Ovary (tissue), 9 donors: ENCODE results near the gene MTURN. TPM values are rescaled to one million over a fixed set of nuclear protein-coding genes. Genes with fewer than 3 reads are reported as not detected.

Experiments used
- DNase-seq, 5 donors: peaks; one replicate each; pipeline ENCODE4 v3.0.0-alpha.2; 2019 to 2020
- H3K27ac ChIP-seq, 2 donors: fragments of 200-600 bp; one replicate each; pipeline versions ENCODE4 v1.5.1 to v1.8.0; 2019 to 2022
- H3K27me3 ChIP-seq: fragments of 200-600 bp; one replicate; pipeline ENCODE4 v1.8.0; 2022
- H3K36me3 ChIP-seq: fragments of 200-600 bp; sonication (generic); one replicate; pipeline ENCODE4 v1.5.1; 2019
- H3K4me1 ChIP-seq: one replicate; pipeline ENCODE4 v1.8.1; 2013; ENCODE audit warnings: mild to moderate bottlenecking, moderate library complexity; ENCODE audit not compliant: insufficient read depth
- H3K4me3 ChIP-seq: fragments of 200-600 bp; sonication (generic); one replicate; pipeline ENCODE4 v1.5.1; 2017
- H3K9me3 ChIP-seq, 2 donors: fragments of 200-600 bp in 1 of 2; sonication (generic) in 1 of 2; one replicate each; pipeline versions ENCODE4 v1.5.1 to v1.8.1; 2013 to 2019; ENCODE audit warnings: mild to moderate bottlenecking in 1 of 2, moderate library complexity in 1 of 2
- EP300 ChIP-seq: sonication (generic); formaldehyde crosslinking; IDR thresholded peaks from one replicate; pipeline ENCODE4 v1.6.1; 2017; ENCODE audit warnings: antibody characterized with exemption
- POLR2A ChIP-seq: fragments of 450-650 bp; IDR thresholded peaks from one replicate; pipeline ENCODE4 v1.6.1; 2017; ENCODE audit warnings: antibody characterized with exemption, mild to moderate bottlenecking, moderate library complexity
- WGBS, 3 donors: extraction: QIAGEN DNeasy Blood & Tissue Kit in 1 of 3; methylation state at CpG; one replicate each; pipeline versions ENCODE4 v1.1.5 to v1.1.7; 2013 to 2017; 5-methylcytosine and 5-hydroxymethylcytosine counted together
- intact Hi-C, 4 donors: fragments of 100-400 bp; cut with DNase I; formaldehyde crosslinking; loops; one replicate each; pipeline versions ENCODE4 v1.11.0 to v1.15.1; 2022 to 2023
- polyA plus RNA-seq, 2 donors: library from polyadenylated mRNA; stranded (reverse); fragments of 200-250 nt in 1 of 2; fragments of 350-450 nt in 1 of 2; fragmentation: Illumina TruSeq in 1 of 2; extraction: RNeasy Lipid Tissue Mini Kit (QIAGEN cat#74804) in 1 of 2; gene quantifications; one replicate each; pipeline ENCODE4 v1.2.3, GENCODE V29; 2013 to 2014
- total RNA-seq, 7 donors: library from RNA; depleted of rRNA in 2 of 7; stranded (reverse); fragments of >200 nt in 2 of 7; fragmentation: NEBNext Ultra II Directional in 3 of 7; extraction: Animal tissue kit (Norgen Biotek cat#: 25700) in 3 of 7; gene quantifications; one replicate each; pipeline versions ENCODE4 v1.1.0 to v1.2.4, GENCODE V29; 2016 to 2023
- TF ChIP-seq, protein P1 (sequence below), 3 donors: fragments of 450-650 bp in 2 of 3; fragments of 200-600 bp in 1 of 3; IDR thresholded peaks; one replicate each; pipeline versions ENCODE4 v1.5.1 to v1.8.0; 2016 to 2022; ENCODE audit warnings: antibody characterized with exemption in 3 of 3, mild to moderate bottlenecking in 1 of 3
- donor health status: DM: no; HTN: no; CAD: no; lungs with moderate emphysema.
- donor health status: DM: no; HTN: no; CAD: no.
- donor health status: Bipolar disorder and iron deficiency.
- donor health status: DM: yes; HTN: yes; CAD: no.
- donor health status: DM: no; HTN: no; CAD: no.
- donor health status: DM: yes; HTN: yes; CAD: no.

Gene MTURN
- total and polyA plus RNA-seq, 9 donors = 14.7 to 65.1 (median 40.4) TPM

GRCh38 chr7:30177186-30177585 lies 42.4 kb downstream of the MTURN start:
- Histone ChIP-seq H3K9me3 (no peaks in the 10 kb centered on the region), H3K36me3 (no peaks in the 10 kb centered on the region), H3K4me1 (peaks cover 7% of the 10 kb centered on the region), H3K27me3 (no peaks in the 10 kb centered on the region), H3K27ac (no peak overlapping the region), H3K4me3 (no peak overlapping the region)
- 98 to 99% (median 98%) methylated on average over 5 of the region's 5 CpGs for WGBS, 3 donors
- TF ChIP-seq EP300 (no peak), POLR2A (no peak)
- TF ChIP-seq, protein P1, sequence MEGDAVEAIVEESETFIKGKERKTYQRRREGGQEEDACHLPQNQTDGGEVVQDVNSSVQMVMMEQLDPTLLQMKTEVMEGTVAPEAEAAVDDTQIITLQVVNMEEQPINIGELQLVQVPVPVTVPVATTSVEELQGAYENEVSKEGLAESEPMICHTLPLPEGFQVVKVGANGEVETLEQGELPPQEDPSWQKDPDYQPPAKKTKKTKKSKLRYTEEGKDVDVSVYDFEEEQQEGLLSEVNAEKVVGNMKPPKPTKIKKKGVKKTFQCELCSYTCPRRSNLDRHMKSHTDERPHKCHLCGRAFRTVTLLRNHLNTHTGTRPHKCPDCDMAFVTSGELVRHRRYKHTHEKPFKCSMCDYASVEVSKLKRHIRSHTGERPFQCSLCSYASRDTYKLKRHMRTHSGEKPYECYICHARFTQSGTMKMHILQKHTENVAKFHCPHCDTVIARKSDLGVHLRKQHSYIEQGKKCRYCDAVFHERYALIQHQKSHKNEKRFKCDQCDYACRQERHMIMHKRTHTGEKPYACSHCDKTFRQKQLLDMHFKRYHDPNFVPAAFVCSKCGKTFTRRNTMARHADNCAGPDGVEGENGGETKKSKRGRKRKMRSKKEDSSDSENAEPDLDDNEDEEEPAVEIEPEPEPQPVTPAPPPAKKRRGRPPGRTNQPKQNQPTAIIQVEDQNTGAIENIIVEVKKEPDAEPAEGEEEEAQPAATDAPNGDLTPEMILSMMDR (IDR thresholded peaks at IDR 0.05) = no peak
- no peak for DNase-seq
- intact Hi-C loops = no loop called here

DNA sequence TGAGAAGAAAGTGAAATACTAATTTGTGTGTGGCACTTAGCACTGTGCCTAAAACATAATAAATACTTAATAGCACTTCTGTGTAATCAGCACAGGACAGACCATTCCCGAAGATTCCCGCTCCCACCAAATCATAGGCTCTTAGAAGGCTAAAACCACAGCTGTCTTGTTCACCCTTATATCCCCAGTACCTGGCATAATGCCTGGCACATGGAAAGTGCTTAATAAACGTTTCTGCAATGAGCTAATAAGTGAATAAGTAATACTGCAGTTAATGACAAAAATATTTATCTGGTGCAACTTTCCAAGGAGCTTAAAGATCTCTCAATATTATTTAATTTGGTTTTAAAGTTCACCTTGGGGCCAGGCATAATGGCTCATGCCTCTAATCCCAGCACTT lies 43.2 kb downstream of the MTURN start:
- WGBS, 3 donors = 13 to 38% (median 15%) methylated on average over 3 of the region's 3 CpGs
- Histone ChIP-seq H3K4me3 (no peak overlapping the region), H3K4me1 (peaks cover 6% of the 10 kb centered on the region), H3K27me3 (no peaks in the 10 kb centered on the region), H3K36me3 (no peaks in the 10 kb centered on the region), H3K27ac (no peak overlapping the region), H3K9me3 (no peaks in the 10 kb centered on the region)
- TF ChIP-seq, protein P1 (IDR thresholded peaks at IDR 0.05) = no peak
- no peak for DNase-seq
- intact Hi-C loops = no loop called here

- Histone ChIP-seq H3K4me1 (peaks cover 3% of the 10 kb centered on the region), H3K4me3 (no peak overlapping the region), H3K27me3 (no peaks in the 10 kb centered on the region), H3K9me3 (no peaks in the 10 kb centered on the region), H3K27ac (no peak overlapping the region), H3K36me3 (no peaks in the 10 kb centered on the region)
- TF ChIP-seq EP300 (no peak), POLR2A (no peak)
- TF ChIP-seq, protein P1 (IDR thresholded peaks at IDR 0.05) = no peak
- intact Hi-C loops = no loop called here
- WGBS, 3 donors = 74 to 82% (median 76%) methylated on average over 3 of the region's 3 CpGs
- no peak for DNase-seq
These were observed 44.1 kb downstream of the MTURN start for GRCh38 chr7:30178748-30179436.

DNA sequence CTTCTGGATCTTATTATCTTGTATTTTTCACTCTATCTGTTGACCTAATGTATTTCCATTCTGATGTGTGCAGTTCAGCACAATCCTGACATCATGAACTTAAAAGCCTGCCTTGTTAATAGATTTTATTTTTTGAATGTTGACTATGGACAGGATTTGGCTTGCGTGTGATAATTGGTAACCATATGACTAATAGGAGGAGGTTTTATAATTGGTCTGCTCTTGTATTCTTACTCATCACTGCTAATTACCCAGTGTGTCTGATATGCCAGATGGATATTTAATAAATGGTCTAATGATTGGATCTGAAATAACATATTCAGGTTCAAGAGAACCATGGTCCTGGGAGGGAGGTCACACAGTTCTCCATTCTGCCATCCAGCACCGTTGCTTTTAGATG lies 45.9 kb downstream of the MTURN start:
- Histone ChIP-seq H3K27ac (no peak overlapping the region), H3K27me3 (no peaks in the 10 kb centered on the region), H3K4me3 (no peak overlapping the region), H3K4me1 (peaks cover 3% of the 10 kb centered on the region), H3K36me3 (no peaks in the 10 kb centered on the region), H3K9me3 (no peaks in the 10 kb centered on the region)
- intact Hi-C loops = no loop called here
- DNase-seq = no peak
- 91 to 96% (median 93%) methylated on average over 2 of the region's 2 CpGs for WGBS, 3 donors
- TF ChIP-seq EP300 (no peak), POLR2A (no peak)
- TF ChIP-seq, protein P1 (IDR thresholded peaks at IDR 0.05) = no peak
